Liver (tissue), 9 donors: ENCODE measurements around the gene RAB23. TPM values are rescaled to one million over a fixed set of nuclear protein-coding genes. Genes with fewer than 3 reads are reported as not detected.

ENCODE experiments used
- DNase-seq: peaks from one replicate; pipeline ENCODE4 v3.0.0-alpha.2; 2017; ENCODE audit warnings: low spot score
- H3K27ac ChIP-seq, 2 donors: one replicate each; pipeline ENCODE4 v1.7.0; 2013; ENCODE audit warnings: inconsistent platforms in 2 of 2, low read length in 2 of 2, control low read depth in 1 of 2, low read depth in 1 of 2, mild to moderate bottlenecking in 1 of 2
- H3K27me3 ChIP-seq, 4 donors: one replicate each; pipeline versions ENCODE4 v1.6.1 to v1.7.0; 2013; ENCODE audit warnings: low read length in 3 of 4, inconsistent platforms in 1 of 4, mild to moderate bottlenecking in 1 of 4, moderate library complexity in 1 of 4; ENCODE audit not compliant: control insufficient read depth in 4 of 4, insufficient read depth in 4 of 4
- H3K36me3 ChIP-seq, 4 donors: one replicate each; pipeline versions ENCODE4 v1.6.1 to v1.7.0; 2013; ENCODE audit warnings: low read length in 3 of 4, mild to moderate bottlenecking in 3 of 4, low read depth in 1 of 4, moderate library complexity in 1 of 4; ENCODE audit not compliant: control insufficient read depth in 4 of 4, insufficient read depth in 3 of 4
- H3K4me1 ChIP-seq, 4 donors: one replicate each; pipeline versions ENCODE4 v1.6.1 to v1.7.0; 2013; ENCODE audit warnings: low read length in 3 of 4, mild to moderate bottlenecking in 3 of 4, moderate library complexity in 1 of 4; ENCODE audit not compliant: control insufficient read depth in 4 of 4, insufficient read depth in 4 of 4
- H3K4me3 ChIP-seq, 3 donors: one replicate each; pipeline versions ENCODE4 v1.6.1 to v1.7.0; 2013; ENCODE audit warnings: low read length in 3 of 3, control low read depth in 1 of 3, low read depth in 1 of 3, mild to moderate bottlenecking in 1 of 3
- H3K9ac ChIP-seq, 2 donors: one replicate each; pipeline ENCODE4 v1.7.0; 2013; ENCODE audit warnings: low read length in 2 of 2, mild to moderate bottlenecking in 2 of 2, moderate library complexity in 2 of 2, control low read depth in 1 of 2, low read depth in 1 of 2
- H3K9me3 ChIP-seq, 4 donors: one replicate each; pipeline versions ENCODE4 v1.6.1 to v1.7.0; 2013; ENCODE audit warnings: low read length in 3 of 4; ENCODE audit not compliant: control insufficient read depth in 4 of 4
- ATF3 ChIP-seq: IDR thresholded peaks from 2 replicates; pipeline ENCODE4 v1.6.1; 2016; ENCODE audit warnings: antibody characterized with exemption
- EGR1 ChIP-seq, 2 donors: IDR thresholded peaks; 2 replicates each; pipeline ENCODE4 v1.6.1; 2016 to 2018; ENCODE audit warnings: antibody characterized with exemption in 2 of 2, low read depth in 2 of 2
- FOXA1 ChIP-seq: IDR thresholded peaks from 2 replicates; pipeline ENCODE4 v1.6.1; 2016; ENCODE audit warnings: antibody characterized with exemption
- FOXA2 ChIP-seq: IDR thresholded peaks from 2 replicates; pipeline ENCODE4 v1.6.1; 2016; ENCODE audit warnings: antibody characterized with exemption
- GABPA ChIP-seq, 2 donors: IDR thresholded peaks in 1 of 2; conservative IDR thresholded peaks in 1 of 2; 2 replicates each; pipeline ENCODE4 v1.6.1; 2016; ENCODE audit warnings: antibody characterized with exemption in 2 of 2, mild to moderate bottlenecking in 1 of 2, moderate library complexity in 1 of 2
- HNF4A ChIP-seq, 2 donors: conservative IDR thresholded peaks; 2 replicates each; pipeline ENCODE4 v1.6.1; 2016; ENCODE audit warnings: antibody characterized with exemption in 2 of 2, mild to moderate bottlenecking in 2 of 2
- HNF4G ChIP-seq: IDR thresholded peaks from 2 replicates; pipeline ENCODE4 v1.6.1; 2016; ENCODE audit warnings: antibody characterized with exemption
- JUND ChIP-seq, 2 donors: IDR thresholded peaks; 2 replicates each; pipeline ENCODE4 v1.6.1; 2016; ENCODE audit warnings: antibody characterized with exemption in 2 of 2
- MAX ChIP-seq: IDR thresholded peaks from 2 replicates; pipeline ENCODE4 v1.6.1; 2016; ENCODE audit warnings: antibody characterized with exemption
- RAD21 ChIP-seq, 2 donors: IDR thresholded peaks; 2 replicates each; pipeline ENCODE4 v1.6.1; 2016; ENCODE audit warnings: antibody characterized with exemption in 2 of 2, mild to moderate bottlenecking in 2 of 2
- REST ChIP-seq: IDR thresholded peaks from 2 replicates; pipeline ENCODE4 v1.6.1; 2016; ENCODE audit warnings: antibody characterized with exemption, mild to moderate bottlenecking
- RXRA ChIP-seq, 2 donors: IDR thresholded peaks; 2 replicates each; pipeline ENCODE4 v1.6.1; 2017 to 2018; ENCODE audit warnings: antibody characterized with exemption in 2 of 2, mild to moderate bottlenecking in 1 of 2
- SP1 ChIP-seq: IDR thresholded peaks from 2 replicates; pipeline ENCODE4 v1.6.1; 2018; ENCODE audit warnings: antibody characterized with exemption, mild to moderate bottlenecking
- TAF1 ChIP-seq: conservative IDR thresholded peaks from 2 replicates; pipeline ENCODE4 v1.6.1; 2016; ENCODE audit warnings: antibody characterized with exemption, mild to moderate bottlenecking
- YY1 ChIP-seq: IDR thresholded peaks from 2 replicates; pipeline ENCODE4 v1.6.1; 2016; ENCODE audit warnings: antibody characterized with exemption, mild to moderate bottlenecking
- ZBTB33 ChIP-seq: IDR thresholded peaks from 2 replicates; pipeline ENCODE4 v1.6.1; 2016; ENCODE audit warnings: antibody characterized with exemption
- WGBS: extraction: QIAGEN DNeasy Blood & Tissue Kit; methylation state at CpG from one replicate; pipeline ENCODE4 v1.1.7; 2013; 5-methylcytosine and 5-hydroxymethylcytosine counted together
- polyA plus RNA-seq, 2 donors: library from polyadenylated mRNA; stranded (reverse) in 1 of 2; unstranded in 1 of 2; fragments of 200-250 nt in 1 of 2; fragments of >200 nt in 1 of 2; fragmentation: Nextera tagmentation in 1 of 2; extraction: Ambion mirVana in 1 of 2; gene quantifications; one replicate each; pipeline versions ENCODE4 v1.2.1 to v1.2.3, GENCODE V29; 2013 to 2015
- total RNA-seq, 2 donors: library from RNA; depleted of rRNA; stranded (reverse); fragments of >200 nt; gene quantifications; one replicate each; pipeline ENCODE4 v1.2.3, GENCODE V29; 2014
- TF ChIP-seq, protein P1 (sequence below): fragments of 150-350 bp; IDR thresholded peaks from 2 replicates; pipeline ENCODE4 v1.5.1; 2017; ENCODE audit warnings: improper control_type of control experiment, low read depth, low read length; ENCODE audit not compliant: missing input control
- donor health status: healthy.
- donor health status: healthy.
- donor health status: healthy.
- donor health status: healthy.
- donor health status: healthy.

RAB23 gene
- total and polyA plus RNA-seq, 4 donors, result 0.60 to 4.3 (median 2.4) TPM

DNA sequence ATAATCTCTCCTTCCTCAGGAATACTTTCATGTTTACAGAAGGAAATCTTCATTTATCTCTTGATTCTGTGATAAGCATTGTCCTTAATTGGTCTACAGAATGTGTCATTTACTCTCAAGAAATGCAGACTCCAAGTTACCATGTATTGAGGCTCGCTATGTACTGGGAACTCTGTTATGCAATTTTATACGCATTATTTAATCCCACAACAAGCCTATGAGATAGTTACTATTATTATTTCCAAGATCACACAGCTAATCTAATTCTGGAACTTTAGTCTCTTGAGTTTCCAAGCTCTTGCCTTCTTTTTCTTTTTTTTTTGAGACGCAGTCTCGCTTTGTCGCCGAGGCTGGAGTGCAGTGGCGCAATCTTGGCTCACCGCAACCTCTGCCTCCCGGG, 30.0 kb upstream of the RAB23 start:
- H3K27ac ChIP-seq, result no peak overlapping the region
- H3K9me3 ChIP-seq, result no peaks in the 10 kb centered on the region
- H3K4me3 ChIP-seq, result no peak overlapping the region
- H3K4me1 ChIP-seq, result no peaks in the 10 kb centered on the region
- TF ChIP-seq MAX (no peak), RXRA (IDR thresholded peaks at IDR 0.05) (no peak), JUND (IDR thresholded peaks at IDR 0.05) (no peak), GABPA (IDR thresholded peaks at IDR 0.05 in 1 of 2, conservative IDR thresholded peaks at IDR 0.05 in 1 of 2) (no peak), RAD21 (IDR thresholded peaks at IDR 0.05) (no peak), SP1 (no peak), HNF4A (conservative IDR thresholded peaks at IDR 0.05) (no peak), ZBTB33 (no peak), TAF1 (no peak), ATF3 (no peak), REST (no peak), FOXA1 (no peak)
- H3K36me3 ChIP-seq, result no peaks in the 10 kb centered on the region
- H3K27me3 ChIP-seq, result no peaks in the 10 kb centered on the region
- no peak for DNase-seq
- H3K9ac ChIP-seq, result no peak overlapping the region
- 93% methylated on average over 9 of the region's 9 CpGs for WGBS

GRCh38 chr6:57250348-57250747, 28.2 kb upstream of the RAB23 start:
- Histone ChIP-seq H3K9ac (no peak overlapping the region), H3K27ac (no peak overlapping the region), H3K9me3 (no peaks in the 10 kb centered on the region), H3K36me3 (no peaks in the 10 kb centered on the region), H3K27me3 (no peaks in the 10 kb centered on the region), H3K4me1 (no peaks in the 10 kb centered on the region), H3K4me3 (no peak overlapping the region)
- DNase-seq, result no peak
- 89% methylated on average over 4 of the region's 4 CpGs for WGBS
- TF ChIP-seq MAX, result no peak
- no peak for TF ChIP-seq EGR1 (IDR thresholded peaks at IDR 0.05; ENCODE audit: low read depth in 2 of 2)
- TF ChIP-seq HNF4A (conservative IDR thresholded peaks at IDR 0.05), result no peak
- no peak for TF ChIP-seq FOXA1
- TF ChIP-seq GABPA (IDR thresholded peaks at IDR 0.05 in 1 of 2, conservative IDR thresholded peaks at IDR 0.05 in 1 of 2), result no peak
- no peak for TF ChIP-seq ATF3
- TF ChIP-seq, protein P1, sequence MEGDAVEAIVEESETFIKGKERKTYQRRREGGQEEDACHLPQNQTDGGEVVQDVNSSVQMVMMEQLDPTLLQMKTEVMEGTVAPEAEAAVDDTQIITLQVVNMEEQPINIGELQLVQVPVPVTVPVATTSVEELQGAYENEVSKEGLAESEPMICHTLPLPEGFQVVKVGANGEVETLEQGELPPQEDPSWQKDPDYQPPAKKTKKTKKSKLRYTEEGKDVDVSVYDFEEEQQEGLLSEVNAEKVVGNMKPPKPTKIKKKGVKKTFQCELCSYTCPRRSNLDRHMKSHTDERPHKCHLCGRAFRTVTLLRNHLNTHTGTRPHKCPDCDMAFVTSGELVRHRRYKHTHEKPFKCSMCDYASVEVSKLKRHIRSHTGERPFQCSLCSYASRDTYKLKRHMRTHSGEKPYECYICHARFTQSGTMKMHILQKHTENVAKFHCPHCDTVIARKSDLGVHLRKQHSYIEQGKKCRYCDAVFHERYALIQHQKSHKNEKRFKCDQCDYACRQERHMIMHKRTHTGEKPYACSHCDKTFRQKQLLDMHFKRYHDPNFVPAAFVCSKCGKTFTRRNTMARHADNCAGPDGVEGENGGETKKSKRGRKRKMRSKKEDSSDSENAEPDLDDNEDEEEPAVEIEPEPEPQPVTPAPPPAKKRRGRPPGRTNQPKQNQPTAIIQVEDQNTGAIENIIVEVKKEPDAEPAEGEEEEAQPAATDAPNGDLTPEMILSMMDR, result no peak
- TF ChIP-seq RXRA (IDR thresholded peaks at IDR 0.05), result no peak
- TF ChIP-seq REST, result no peak
- no peak for TF ChIP-seq ZBTB33
- TF ChIP-seq HNF4G, result no peak
- no peak for TF ChIP-seq SP1
- no peak for TF ChIP-seq FOXA2
- TF ChIP-seq YY1, result no peak
